HCT116 (cell line): ENCODE results near the gene ATP6V0A1. TPM values are rescaled to one million over a fixed set of nuclear protein-coding genes. Genes with fewer than 3 reads are reported as not detected.

Experiments
- ATAC-seq: fragments of 200-7000 bp; cut with Tn5 transposase; 2 replicates; pipeline ENCODE4 v1.9.1; 2020; ENCODE audit warnings: mild to moderate bottlenecking, moderate library complexity
- BruUV-seq: library from RNA; stranded (reverse); fragments of 400-500 nt; replicated peaks from 2 replicates; lab custom pipeline; 2021; lab: Mats Ljungman, UMichigan
- CTCF ChIA-PET: fragments of 300-600 bp; sonication (Branson Sonifier 250); formaldehyde crosslinking; loops from one replicate; lab custom pipeline; 2021; ENCODE audit warnings: antibody characterized with exemption; lab: Charles Lee
- POLR2A ChIA-PET: fragments of 300-600, 350-600 bp; sonication (Branson Sonifier 250); formaldehyde crosslinking; loops from one replicate; lab custom pipeline; 2021; ENCODE audit warnings: antibody characterized with exemption; lab: Charles Lee
- RAD21 ChIA-PET, 2 experiments: fragments of 300-600 bp; sonication (Branson Sonifier 250); formaldehyde crosslinking; loops; one replicate each; lab custom pipeline; 2023; ENCODE audit warnings: low total read pairs in 2 of 2; ENCODE audit not compliant: uncharacterized antibody in 2 of 2, unreplicated experiment in 2 of 2, low non-redundant PET in 1 of 2; lab: Charles Lee
- DNase-seq: peaks from one replicate; pipeline ENCODE4 v3.0.0-alpha.2; 2010; ENCODE audit warnings: low read depth, low spot score
- H2AFZ ChIP-seq: fragments of 200-600 bp; shearing (Covaris generic), sonication (generic); 2 replicates; pipeline ENCODE4 v1.6.1; 2017; ENCODE audit warnings: low read depth, mixed run types, mixed read lengths, antibody characterized with exemption, low read length; ENCODE audit not compliant: poor library complexity, severe bottlenecking
- H3K27ac ChIP-seq: 2 replicates; pipeline ENCODE4 v1.5.1; 2012; ENCODE audit warnings: low read depth, low read length
- H3K27me3 ChIP-seq: fragments of 200-600 bp; sonication (generic); 2 replicates; pipeline ENCODE4 v1.6.1; 2016; ENCODE audit warnings: mixed run types, low read length, mixed read lengths; ENCODE audit not compliant: insufficient read depth
- H3K36me3 ChIP-seq, 2 experiments: fragments of 200-500 bp in 1 of 2; fragments of 200-600 bp in 1 of 2; sonication (Bioruptor generic) in 1 of 2; sonication (generic) in 1 of 2; 2 replicates each; pipeline versions ENCODE4 v1.5.1 to v1.6.1; 2014 to 2016; ENCODE audit warnings: low read length in 2 of 2, inconsistent platforms in 1 of 2, mixed read lengths in 1 of 2, mixed run types in 1 of 2; ENCODE audit not compliant: insufficient read depth in 2 of 2, control insufficient read depth in 1 of 2
- H3K4me1 ChIP-seq, 2 experiments: fragments of 200-600 bp in 1 of 2; sonication (generic) in 1 of 2; 2 replicates each; pipeline versions ENCODE4 v1.5.1 to v1.6.1; 2012 to 2017; ENCODE audit warnings: low read length in 2 of 2, inconsistent platforms in 1 of 2, mild to moderate bottlenecking in 1 of 2, mixed read lengths in 1 of 2, mixed run types in 1 of 2, moderate library complexity in 1 of 2; ENCODE audit not compliant: insufficient read depth in 2 of 2, control insufficient read depth in 1 of 2
- H3K4me2 ChIP-seq: fragments of 200-600 bp; sonication (generic); 2 replicates; pipeline ENCODE4 v1.6.1; 2017; ENCODE audit warnings: mixed run types, low read length, mixed read lengths
- H3K4me3 ChIP-seq, 2 experiments: fragments of 200-600 bp in 1 of 2; sonication (generic) in 1 of 2; replicated peaks in 1 of 2; 2 replicates each; pipeline ENCODE4 v1.5.1; 2011 to 2016; ENCODE audit warnings: low read length in 2 of 2, control low read depth in 1 of 2, low read depth in 1 of 2, mild to moderate bottlenecking in 1 of 2, mixed read lengths in 1 of 2, mixed run types in 1 of 2
- H3K79me2 ChIP-seq: fragments of 200-600 bp; sonication (generic); 2 replicates; pipeline ENCODE4 v1.6.1; 2017; ENCODE audit warnings: mild to moderate bottlenecking, mixed run types, low read length, moderate library complexity, mixed read lengths; ENCODE audit not compliant: insufficient read depth
- H3K9ac ChIP-seq: fragments of 200-600 bp; sonication (generic); 2 replicates; pipeline ENCODE4 v1.6.1; 2016; ENCODE audit warnings: low read length, mixed read lengths
- H3K9me2 ChIP-seq: fragments of 200-600 bp; sonication (generic), shearing (Covaris generic); 2 replicates; pipeline ENCODE4 v1.6.1; 2017; ENCODE audit warnings: mixed run types, mild to moderate bottlenecking, moderate library complexity; ENCODE audit not compliant: insufficient read depth
- H3K9me3 ChIP-seq, 2 experiments: fragments of 200-500 bp in 1 of 2; fragments of 200-600 bp in 1 of 2; sonication (Bioruptor generic) in 1 of 2; sonication (generic) in 1 of 2; 2 replicates each; pipeline ENCODE4 v1.6.1; 2014 to 2017; ENCODE audit warnings: low read length in 2 of 2, mixed read lengths in 2 of 2, inconsistent platforms in 1 of 2, low read depth in 1 of 2, mild to moderate bottlenecking in 1 of 2, mixed run types in 1 of 2, moderate library complexity in 1 of 2; ENCODE audit not compliant: control insufficient read depth in 1 of 2, insufficient read depth in 1 of 2
- H4K20me1 ChIP-seq: fragments of 200-600 bp; sonication (generic), shearing (Covaris generic); 2 replicates; pipeline ENCODE4 v1.6.1; 2017; ENCODE audit warnings: mixed run types, mild to moderate bottlenecking, moderate library complexity; ENCODE audit not compliant: insufficient read depth
- ELF1 ChIP-seq: IDR thresholded peaks from 2 replicates; pipeline ENCODE4 v1.6.1; 2012; ENCODE audit warnings: low read depth, borderline replicate concordance
- EZH2 ChIP-seq: fragments of 200-600 bp; sonication (generic); IDR thresholded peaks from 2 replicates; pipeline ENCODE4 v1.6.1; 2017; ENCODE audit warnings: antibody characterized with exemption, mixed run types
- EZH2phosphoT487 ChIP-seq: fragments of 200-600 bp; IDR thresholded peaks from 2 replicates; pipeline ENCODE4 v1.6.1; 2018; ENCODE audit warnings: antibody characterized with exemption, borderline replicate concordance
- JUND ChIP-seq: IDR thresholded peaks from 2 replicates; pipeline ENCODE4 v1.6.1; 2012
- POLR2A ChIP-seq: IDR thresholded peaks from 2 replicates; pipeline ENCODE4 v1.7.0; 2011; ENCODE audit warnings: borderline replicate concordance; ENCODE audit not compliant: insufficient read depth, insufficient read length; ENCODE audit errors: extremely low read depth
- RAD21 ChIP-seq: IDR thresholded peaks from 2 replicates; pipeline ENCODE4 v1.6.1; 2012; ENCODE audit warnings: low read depth, mild to moderate bottlenecking
- SIN3A ChIP-seq: IDR thresholded peaks from 2 replicates; pipeline ENCODE4 v1.6.1; 2012; ENCODE audit warnings: low read depth
- YY1 ChIP-seq: IDR thresholded peaks from 2 replicates; pipeline ENCODE4 v1.6.1; 2011; ENCODE audit warnings: low read length, low read depth, moderate library complexity, mild to moderate bottlenecking; ENCODE audit not compliant: insufficient replicate concordance; ENCODE audit errors: extremely low read depth
- intact Hi-C: fragments of 100-400 bp; cut with micrococcal nuclease; formaldehyde crosslinking; loops from 2 replicates; pipeline ENCODE4 v1.10.0; 2022
- total RNA-seq: library from RNA; stranded (reverse); gene quantifications from one replicate; pipeline ENCODE4 v1.2.1, GENCODE V29; 2021; ENCODE audit not compliant: unreplicated experiment
- TF ChIP-seq, protein P1 (sequence below): IDR thresholded peaks from 2 replicates; pipeline ENCODE4 v1.6.1; 2011; ENCODE audit warnings: mild to moderate bottlenecking, low read length, moderate library complexity; ENCODE audit not compliant: insufficient replicate concordance; ENCODE audit errors: extremely low read depth
- TF ChIP-seq, protein P2 (sequence below), 3 experiments: fragments of 200-600 bp in 1 of 3; sonication (generic) in 1 of 3; IDR thresholded peaks in 2 of 3; conservative IDR thresholded peaks in 1 of 3; 2 replicates each; pipeline ENCODE4 v1.5.1; 2012 to 2017; ENCODE audit warnings: low read depth in 2 of 3, low read length in 2 of 3, antibody characterized with exemption in 1 of 3, borderline replicate concordance in 1 of 3, control low read depth in 1 of 3, mild to moderate bottlenecking in 1 of 3, mixed read lengths in 1 of 3, mixed run types in 1 of 3, moderate library complexity in 1 of 3; ENCODE audit not compliant: insufficient read depth in 1 of 3
- TF ChIP-seq, protein P3 (sequence below): IDR thresholded peaks from 2 replicates; pipeline ENCODE4 v1.6.1; 2012
- TF ChIP-seq, protein P4 (sequence below): IDR thresholded peaks from 2 replicates; pipeline ENCODE4 v1.6.1; 2012; ENCODE audit warnings: low read depth

ATP6V0A1 gene
- total RNA-seq, 1 experiment from 2014 or later = 65.2 TPM

DNA sequence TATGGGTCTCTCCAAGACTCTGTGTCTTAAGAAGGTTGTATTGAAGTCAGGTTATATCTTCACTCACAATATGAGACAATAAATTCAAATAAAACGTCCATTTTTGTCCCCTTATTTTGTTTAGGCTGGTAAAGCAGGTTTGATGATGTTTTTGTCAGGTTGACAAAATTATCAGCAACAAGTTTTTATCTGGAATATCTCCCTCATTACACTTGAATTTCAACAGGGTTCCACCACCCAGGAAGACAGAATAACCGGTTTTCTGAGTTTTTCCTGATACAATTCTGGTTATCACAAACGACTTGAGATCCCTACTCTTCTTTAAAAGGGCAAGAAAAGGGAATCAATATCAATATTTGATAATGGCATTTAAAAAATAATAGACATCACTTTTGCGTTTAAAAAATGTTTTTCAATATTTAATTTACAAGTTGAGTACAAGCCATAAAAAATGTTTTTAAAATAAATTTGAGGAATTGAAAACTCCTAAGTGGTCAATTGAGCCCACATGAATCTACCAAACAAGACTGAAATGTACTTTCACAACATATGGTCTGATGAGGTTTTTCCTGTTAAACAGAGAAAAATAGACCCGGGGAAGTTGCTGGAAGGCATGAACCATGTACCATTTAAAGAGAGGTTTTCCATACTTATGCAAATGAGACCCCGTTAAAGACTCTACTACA lies 1.4 kb upstream of the ATP6V0A1 start:
- POLR2A ChIA-PET = no interaction called here
- H3K9ac ChIP-seq = no peak overlapping the region
- no peak overlapping the region for H3K4me2 ChIP-seq
- no peak for DNase-seq
- H3K27ac ChIP-seq = no peak overlapping the region
- H4K20me1 ChIP-seq = no peaks in the 10 kb centered on the region
- H3K79me2 ChIP-seq = peaks cover 31% of the 10 kb centered on the region
- H3K36me3 ChIP-seq = peaks cover 6 to 9% of the 10 kb centered on the region in 2 experiments; a peak in 3 of 4 replicates
- no peaks in the 10 kb centered on the region for H3K9me2 ChIP-seq
- peaks cover 13 to 25% of the 10 kb centered on the region in 2 experiments for H3K4me1 ChIP-seq
- BruUV-seq = no TSS peak
- no peak overlapping the region for H3K4me3 ChIP-seq
- no peaks in the 10 kb centered on the region for H3K9me3 ChIP-seq
- RAD21 ChIA-PET = no interaction called here
- CTCF ChIA-PET = interaction anchor here (0.8 to 1.2 kb wide), 2 partner anchors 29 to 60 kb away, joined by 3 read pairs; no protein-coding TSS in a partner anchor
- intact Hi-C loops = no loop called here
- no peaks in the 10 kb centered on the region for H3K27me3 ChIP-seq
- no peak overlapping the region for H2AFZ ChIP-seq
- ATAC-seq = no peak
- no peak for TF ChIP-seq ELF1
- TF ChIP-seq JUND = no peak
- TF ChIP-seq, protein P1, sequence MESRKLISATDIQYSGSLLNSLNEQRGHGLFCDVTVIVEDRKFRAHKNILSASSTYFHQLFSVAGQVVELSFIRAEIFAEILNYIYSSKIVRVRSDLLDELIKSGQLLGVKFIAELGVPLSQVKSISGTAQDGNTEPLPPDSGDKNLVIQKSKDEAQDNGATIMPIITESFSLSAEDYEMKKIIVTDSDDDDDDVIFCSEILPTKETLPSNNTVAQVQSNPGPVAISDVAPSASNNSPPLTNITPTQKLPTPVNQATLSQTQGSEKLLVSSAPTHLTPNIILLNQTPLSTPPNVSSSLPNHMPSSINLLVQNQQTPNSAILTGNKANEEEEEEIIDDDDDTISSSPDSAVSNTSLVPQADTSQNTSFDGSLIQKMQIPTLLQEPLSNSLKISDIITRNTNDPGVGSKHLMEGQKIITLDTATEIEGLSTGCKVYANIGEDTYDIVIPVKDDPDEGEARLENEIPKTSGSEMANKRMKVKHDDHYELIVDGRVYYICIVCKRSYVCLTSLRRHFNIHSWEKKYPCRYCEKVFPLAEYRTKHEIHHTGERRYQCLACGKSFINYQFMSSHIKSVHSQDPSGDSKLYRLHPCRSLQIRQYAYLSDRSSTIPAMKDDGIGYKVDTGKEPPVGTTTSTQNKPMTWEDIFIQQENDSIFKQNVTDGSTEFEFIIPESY = no peak
- TF ChIP-seq YY1 = no peak
- no peak for TF ChIP-seq SIN3A
- TF ChIP-seq, protein P2, sequence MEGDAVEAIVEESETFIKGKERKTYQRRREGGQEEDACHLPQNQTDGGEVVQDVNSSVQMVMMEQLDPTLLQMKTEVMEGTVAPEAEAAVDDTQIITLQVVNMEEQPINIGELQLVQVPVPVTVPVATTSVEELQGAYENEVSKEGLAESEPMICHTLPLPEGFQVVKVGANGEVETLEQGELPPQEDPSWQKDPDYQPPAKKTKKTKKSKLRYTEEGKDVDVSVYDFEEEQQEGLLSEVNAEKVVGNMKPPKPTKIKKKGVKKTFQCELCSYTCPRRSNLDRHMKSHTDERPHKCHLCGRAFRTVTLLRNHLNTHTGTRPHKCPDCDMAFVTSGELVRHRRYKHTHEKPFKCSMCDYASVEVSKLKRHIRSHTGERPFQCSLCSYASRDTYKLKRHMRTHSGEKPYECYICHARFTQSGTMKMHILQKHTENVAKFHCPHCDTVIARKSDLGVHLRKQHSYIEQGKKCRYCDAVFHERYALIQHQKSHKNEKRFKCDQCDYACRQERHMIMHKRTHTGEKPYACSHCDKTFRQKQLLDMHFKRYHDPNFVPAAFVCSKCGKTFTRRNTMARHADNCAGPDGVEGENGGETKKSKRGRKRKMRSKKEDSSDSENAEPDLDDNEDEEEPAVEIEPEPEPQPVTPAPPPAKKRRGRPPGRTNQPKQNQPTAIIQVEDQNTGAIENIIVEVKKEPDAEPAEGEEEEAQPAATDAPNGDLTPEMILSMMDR (IDR thresholded peaks at IDR 0.05 in 2 of 3, conservative IDR thresholded peaks at IDR 0.05 in 1 of 3; ENCODE audit: borderline replicate concordance in 1 of 3, insufficient read depth in 1 of 3, low read depth in 2 of 3, low read length in 2 of 3) = no peak
- no peak for TF ChIP-seq RAD21
- TF ChIP-seq EZH2phosphoT487 = no peak
- TF ChIP-seq, protein P3, sequence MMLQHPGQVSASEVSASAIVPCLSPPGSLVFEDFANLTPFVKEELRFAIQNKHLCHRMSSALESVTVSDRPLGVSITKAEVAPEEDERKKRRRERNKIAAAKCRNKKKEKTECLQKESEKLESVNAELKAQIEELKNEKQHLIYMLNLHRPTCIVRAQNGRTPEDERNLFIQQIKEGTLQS = no peak
- TF ChIP-seq EZH2 = no peak
- TF ChIP-seq, protein P4, sequence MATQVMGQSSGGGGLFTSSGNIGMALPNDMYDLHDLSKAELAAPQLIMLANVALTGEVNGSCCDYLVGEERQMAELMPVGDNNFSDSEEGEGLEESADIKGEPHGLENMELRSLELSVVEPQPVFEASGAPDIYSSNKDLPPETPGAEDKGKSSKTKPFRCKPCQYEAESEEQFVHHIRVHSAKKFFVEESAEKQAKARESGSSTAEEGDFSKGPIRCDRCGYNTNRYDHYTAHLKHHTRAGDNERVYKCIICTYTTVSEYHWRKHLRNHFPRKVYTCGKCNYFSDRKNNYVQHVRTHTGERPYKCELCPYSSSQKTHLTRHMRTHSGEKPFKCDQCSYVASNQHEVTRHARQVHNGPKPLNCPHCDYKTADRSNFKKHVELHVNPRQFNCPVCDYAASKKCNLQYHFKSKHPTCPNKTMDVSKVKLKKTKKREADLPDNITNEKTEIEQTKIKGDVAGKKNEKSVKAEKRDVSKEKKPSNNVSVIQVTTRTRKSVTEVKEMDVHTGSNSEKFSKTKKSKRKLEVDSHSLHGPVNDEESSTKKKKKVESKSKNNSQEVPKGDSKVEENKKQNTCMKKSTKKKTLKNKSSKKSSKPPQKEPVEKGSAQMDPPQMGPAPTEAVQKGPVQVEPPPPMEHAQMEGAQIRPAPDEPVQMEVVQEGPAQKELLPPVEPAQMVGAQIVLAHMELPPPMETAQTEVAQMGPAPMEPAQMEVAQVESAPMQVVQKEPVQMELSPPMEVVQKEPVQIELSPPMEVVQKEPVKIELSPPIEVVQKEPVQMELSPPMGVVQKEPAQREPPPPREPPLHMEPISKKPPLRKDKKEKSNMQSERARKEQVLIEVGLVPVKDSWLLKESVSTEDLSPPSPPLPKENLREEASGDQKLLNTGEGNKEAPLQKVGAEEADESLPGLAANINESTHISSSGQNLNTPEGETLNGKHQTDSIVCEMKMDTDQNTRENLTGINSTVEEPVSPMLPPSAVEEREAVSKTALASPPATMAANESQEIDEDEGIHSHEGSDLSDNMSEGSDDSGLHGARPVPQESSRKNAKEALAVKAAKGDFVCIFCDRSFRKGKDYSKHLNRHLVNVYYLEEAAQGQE = no peak
- TF ChIP-seq POLR2A = no peak
